GM06990 (cell line): ENCODE measurements around the gene EPHA8.

Experiments used
- DNase-seq: peaks from one replicate; pipeline ENCODE4 v3.0.0-alpha.2; 2011; ENCODE audit not compliant: insufficient read length; ENCODE audit errors: extremely low read depth
- H3K27me3 ChIP-seq: replicated peaks from 2 replicates; pipeline ENCODE4 v1.6.0; 2011; ENCODE audit warnings: low read length; ENCODE audit not compliant: control insufficient read depth, insufficient read depth
- H3K36me3 ChIP-seq: 2 replicates; pipeline ENCODE4 v1.5.1; 2011; ENCODE audit warnings: low read length; ENCODE audit not compliant: control insufficient read depth, insufficient read depth
- H3K4me3 ChIP-seq: replicated peaks from 2 replicates; pipeline ENCODE4 v1.5.1; 2011; ENCODE audit warnings: low read depth, mild to moderate bottlenecking, control low read depth, low read length
- TF ChIP-seq, protein P1 (sequence below): IDR thresholded peaks from 2 replicates; pipeline ENCODE4 v1.5.1; 2011; ENCODE audit warnings: low read length, control low read depth, mild to moderate bottlenecking, inconsistent platforms; ENCODE audit not compliant: insufficient read depth, poor library complexity, severe bottlenecking

Gene EPHA8

DNA sequence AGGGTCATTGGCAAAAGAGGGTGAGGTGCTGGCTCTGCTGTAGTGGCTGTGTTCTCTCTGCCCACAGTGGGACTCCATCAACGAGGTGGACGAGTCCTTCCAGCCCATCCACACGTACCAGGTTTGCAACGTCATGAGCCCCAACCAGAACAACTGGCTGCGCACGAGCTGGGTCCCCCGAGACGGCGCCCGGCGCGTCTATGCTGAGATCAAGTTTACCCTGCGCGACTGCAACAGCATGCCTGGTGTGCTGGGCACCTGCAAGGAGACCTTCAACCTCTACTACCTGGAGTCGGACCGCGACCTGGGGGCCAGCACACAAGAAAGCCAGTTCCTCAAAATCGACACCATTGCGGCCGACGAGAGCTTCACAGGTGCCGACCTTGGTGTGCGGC is 12.9 kb downstream of the EPHA8 start:
- Histone ChIP-seq H3K27me3 (no peaks in the 10 kb centered on the region), H3K4me3 (no peak overlapping the region), H3K36me3 (no peaks in the 10 kb centered on the region)
- DNase-seq, result no peak
- TF ChIP-seq, protein P1, sequence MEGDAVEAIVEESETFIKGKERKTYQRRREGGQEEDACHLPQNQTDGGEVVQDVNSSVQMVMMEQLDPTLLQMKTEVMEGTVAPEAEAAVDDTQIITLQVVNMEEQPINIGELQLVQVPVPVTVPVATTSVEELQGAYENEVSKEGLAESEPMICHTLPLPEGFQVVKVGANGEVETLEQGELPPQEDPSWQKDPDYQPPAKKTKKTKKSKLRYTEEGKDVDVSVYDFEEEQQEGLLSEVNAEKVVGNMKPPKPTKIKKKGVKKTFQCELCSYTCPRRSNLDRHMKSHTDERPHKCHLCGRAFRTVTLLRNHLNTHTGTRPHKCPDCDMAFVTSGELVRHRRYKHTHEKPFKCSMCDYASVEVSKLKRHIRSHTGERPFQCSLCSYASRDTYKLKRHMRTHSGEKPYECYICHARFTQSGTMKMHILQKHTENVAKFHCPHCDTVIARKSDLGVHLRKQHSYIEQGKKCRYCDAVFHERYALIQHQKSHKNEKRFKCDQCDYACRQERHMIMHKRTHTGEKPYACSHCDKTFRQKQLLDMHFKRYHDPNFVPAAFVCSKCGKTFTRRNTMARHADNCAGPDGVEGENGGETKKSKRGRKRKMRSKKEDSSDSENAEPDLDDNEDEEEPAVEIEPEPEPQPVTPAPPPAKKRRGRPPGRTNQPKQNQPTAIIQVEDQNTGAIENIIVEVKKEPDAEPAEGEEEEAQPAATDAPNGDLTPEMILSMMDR, result no peak

DNA sequence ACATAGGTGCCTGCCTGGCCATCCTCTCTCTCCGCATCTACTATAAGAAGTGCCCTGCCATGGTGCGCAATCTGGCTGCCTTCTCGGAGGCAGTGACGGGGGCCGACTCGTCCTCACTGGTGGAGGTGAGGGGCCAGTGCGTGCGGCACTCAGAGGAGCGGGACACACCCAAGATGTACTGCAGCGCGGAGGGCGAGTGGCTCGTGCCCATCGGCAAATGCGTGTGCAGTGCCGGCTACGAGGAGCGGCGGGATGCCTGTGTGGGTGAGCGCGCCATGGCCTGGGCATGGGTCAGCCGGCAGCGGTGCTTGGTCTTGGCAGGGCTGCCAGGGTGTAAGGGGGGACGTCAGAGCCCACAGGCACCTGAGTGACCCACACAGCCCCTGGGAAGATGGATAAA is 13.3 kb downstream of the EPHA8 start:
- Histone ChIP-seq H3K4me3 (no peak overlapping the region), H3K27me3 (no peaks in the 10 kb centered on the region), H3K36me3 (no peaks in the 10 kb centered on the region)
- TF ChIP-seq, protein P1, result no peak
- no peak for DNase-seq

DNA sequence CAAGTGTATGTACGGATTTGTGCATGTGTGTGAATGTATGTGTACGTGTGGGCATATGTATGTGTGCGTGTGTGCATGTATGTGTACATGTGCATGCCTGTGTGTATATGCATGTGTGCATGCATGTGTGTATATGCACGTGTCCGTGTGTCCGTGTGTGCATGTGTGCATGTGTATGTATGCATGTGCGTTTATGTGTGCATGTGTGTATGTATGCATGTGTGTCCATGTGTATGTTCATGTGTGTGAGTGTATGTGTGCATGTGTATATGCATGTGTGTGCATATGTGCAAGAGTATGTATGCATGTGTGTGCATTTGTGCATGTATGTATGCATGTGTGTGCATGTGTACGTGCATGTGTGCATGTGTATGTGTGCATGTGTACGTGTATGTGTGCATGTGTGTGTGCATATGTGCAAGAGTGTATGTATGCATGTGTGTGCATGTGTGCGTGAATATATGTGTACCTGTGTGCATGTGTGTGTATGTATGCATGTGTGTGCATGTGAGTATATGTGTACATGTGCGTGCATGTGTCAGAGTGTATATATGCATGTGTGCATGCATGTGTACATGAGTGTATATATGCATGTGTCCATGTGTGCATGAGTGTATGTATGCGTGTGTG is 15.6 kb downstream of the EPHA8 start:
- TF ChIP-seq, protein P1, result no peak
- Histone ChIP-seq H3K36me3 (no peaks in the 10 kb centered on the region), H3K4me3 (no peak overlapping the region), H3K27me3 (no peaks in the 10 kb centered on the region)
- DNase-seq, result no peak

DNA sequence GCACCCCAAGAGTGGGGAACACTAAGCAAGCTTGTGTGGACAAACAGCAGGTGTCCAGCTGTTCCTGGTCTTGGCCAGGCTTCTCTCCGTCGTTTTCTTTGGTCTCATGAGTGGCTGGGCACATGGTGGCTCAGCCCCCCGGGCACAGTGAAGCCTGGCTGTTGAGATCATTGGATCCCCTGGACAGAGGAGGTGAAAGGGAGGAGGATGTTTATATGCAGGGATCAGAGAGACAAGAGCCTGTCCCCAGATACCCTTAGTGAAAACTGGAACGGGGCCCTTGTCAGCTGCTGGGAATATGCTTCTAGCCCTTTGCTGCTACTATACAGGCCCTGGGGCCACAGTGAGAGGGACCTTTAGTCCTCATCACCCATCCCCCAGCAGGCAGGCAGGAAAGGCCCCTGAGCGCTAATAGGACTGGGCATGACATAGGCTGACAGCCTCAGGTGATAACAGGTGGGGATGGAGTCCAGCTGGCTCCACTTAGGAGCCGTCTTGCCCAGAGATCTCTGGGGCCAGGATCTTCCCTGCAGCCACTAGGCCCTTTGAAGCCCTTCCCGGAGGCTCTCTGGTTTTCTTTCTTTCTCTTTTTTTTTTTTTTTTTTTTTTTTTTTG is 16.4 kb downstream of the EPHA8 start:
- TF ChIP-seq, protein P1, result no peak
- Histone ChIP-seq H3K36me3 (no peaks in the 10 kb centered on the region), H3K27me3 (no peaks in the 10 kb centered on the region), H3K4me3 (no peak overlapping the region)
- DNase-seq, result no peak

DNA sequence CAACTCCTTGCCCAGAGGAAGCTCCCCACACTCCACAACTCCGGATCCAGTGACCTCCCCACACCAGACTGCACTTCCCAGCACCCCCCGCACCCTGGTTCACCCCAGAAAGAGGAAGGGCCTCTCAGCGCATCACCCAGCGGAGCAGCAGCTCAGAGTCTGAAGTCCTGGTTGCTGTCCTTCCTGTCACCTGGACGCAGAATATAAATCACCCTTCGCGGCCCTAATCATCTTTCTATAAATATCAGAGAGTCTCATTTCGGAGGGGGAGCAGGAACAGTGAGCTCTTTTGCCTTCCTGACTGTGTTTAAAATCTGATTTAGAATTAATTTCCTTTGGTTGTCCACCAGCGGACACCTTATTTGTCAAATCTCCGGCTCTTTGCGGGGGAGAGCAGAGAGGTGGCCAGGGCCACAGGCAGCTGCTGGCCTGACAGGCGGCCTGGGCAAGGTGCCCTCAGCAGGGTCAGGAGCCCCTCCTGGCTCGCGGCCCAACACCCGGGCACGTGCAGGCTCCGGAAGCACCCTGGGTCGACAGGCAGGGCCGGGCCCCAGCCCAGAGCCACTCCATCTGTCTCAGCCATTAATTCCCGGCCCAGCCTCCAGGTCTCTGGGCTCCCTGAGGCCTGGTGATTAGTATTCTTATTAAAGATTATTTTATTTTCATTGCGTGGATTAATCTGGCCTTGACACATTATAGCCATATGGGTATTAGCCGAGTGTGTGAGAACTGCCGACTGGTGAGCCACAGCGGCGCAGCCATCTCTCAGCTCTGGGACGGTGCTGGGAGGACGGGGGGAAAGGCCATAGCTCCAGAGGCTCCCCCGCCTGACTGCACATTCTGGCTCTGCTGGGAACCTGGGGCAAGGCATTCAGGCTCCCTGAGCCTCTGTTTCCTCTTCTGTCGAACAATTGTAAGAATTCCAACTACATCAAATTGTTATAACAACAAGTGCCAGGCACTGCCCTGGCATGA is 19.7 kb downstream of the EPHA8 start:
- Histone ChIP-seq H3K4me3 (no peak overlapping the region), H3K27me3 (peaks cover 2% of the 10 kb centered on the region; the same call in 1 of the 2 replicates), H3K36me3 (no peaks in the 10 kb centered on the region)
- TF ChIP-seq, protein P1, result no peak
- no peak for DNase-seq
